ENCODE data around the gene DHCR7. TPM values are rescaled to one million over a fixed set of nuclear protein-coding genes. Genes with fewer than 3 reads are reported as not detected.

Gene DHCR7
- total RNA-seq, 2 donors from 2014 or later, result 87.7 to 130 TPM

GRCh38 chr11:71454470-71455113 is 6.4 kb upstream of the DHCR7 start:
- Histone ChIP-seq H3K27ac (ENCODE audit: low read depth, low read length) (no peak overlapping the region), H3K4me1 (ENCODE audit: control insufficient read depth, insufficient read depth, low read length) (no peaks in the 10 kb centered on the region), H3K9ac (ENCODE audit: extremely low read depth, low read length, poor library complexity, severe bottlenecking) (no peak overlapping the region), H3K9me3 (ENCODE audit: control insufficient read depth, low read length) (no peaks in the 10 kb centered on the region), H3K4me3 (ENCODE audit: low read length) (no peak overlapping the region), H3K36me3 (ENCODE audit: control insufficient read depth, insufficient read depth, low read length) (peaks cover 38% of the 10 kb centered on the region), H3K27me3 (ENCODE audit: control insufficient read depth, insufficient read depth, low read length, poor library complexity, severe bottlenecking) (no peaks in the 10 kb centered on the region)
- H3K27me3 Mint-ChIP-seq (ENCODE audit: insufficient read depth), result no peaks in the 10 kb centered on the region
- H3K4me1 Mint-ChIP-seq, result peaks cover 27% of the 10 kb centered on the region
- peaks cover 35% of the 10 kb centered on the region for H3K36me3 Mint-ChIP-seq (ENCODE audit: low read depth)
- H3K9me3 Mint-ChIP-seq, result no peaks in the 10 kb centered on the region
- no peak overlapping the region for H3K27ac Mint-ChIP-seq
- no peak for DNase-seq
- H3K4me3 Mint-ChIP-seq, result peak overlapping the region; percentile 75
- 73 to 77% methylated on average over 6 to 7 of the region's 7 CpGs for WGBS, 2 experiments (ENCODE audit: insufficient coverage in 1 of 2, insufficient read length in 1 of 2)
- peak; percentile 45 for TF ChIP-seq CTCF (conservative IDR thresholded peaks at IDR 0.05)

DNA sequence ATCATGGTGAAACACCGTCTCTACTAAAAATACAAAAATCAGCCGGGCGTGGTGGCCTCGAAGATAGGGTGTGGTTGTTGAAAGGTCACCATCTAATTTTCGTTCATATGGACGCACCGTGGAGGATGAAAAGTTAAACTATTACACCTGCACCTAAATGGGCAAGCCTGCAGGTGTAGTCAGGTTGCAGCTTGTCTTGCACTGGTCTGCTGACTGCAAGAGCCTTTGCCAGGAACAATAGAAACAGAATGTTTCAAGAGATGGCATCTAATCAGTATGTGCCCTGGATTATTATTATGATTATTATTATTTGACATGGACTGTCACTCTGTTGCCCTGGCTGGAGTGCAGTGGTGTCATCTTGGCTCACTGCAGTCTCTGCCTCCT is 5.7 kb upstream of the DHCR7 start:
- Histone ChIP-seq H3K27ac (ENCODE audit: low read depth, low read length) (no peak overlapping the region), H3K9ac (ENCODE audit: extremely low read depth, low read length, poor library complexity, severe bottlenecking) (peak overlapping the region; percentile 65), H3K4me1 (ENCODE audit: control insufficient read depth, insufficient read depth, low read length) (no peaks in the 10 kb centered on the region), H3K27me3 (ENCODE audit: control insufficient read depth, insufficient read depth, low read length, poor library complexity, severe bottlenecking) (no peaks in the 10 kb centered on the region), H3K9me3 (ENCODE audit: control insufficient read depth, low read length) (no peaks in the 10 kb centered on the region), H3K4me3 (ENCODE audit: low read length) (peak overlapping the region; percentile 88), H3K36me3 (ENCODE audit: control insufficient read depth, insufficient read depth, low read length) (peaks cover 34% of the 10 kb centered on the region)
- peak overlapping the region; percentile 75 for H3K4me3 Mint-ChIP-seq
- H3K36me3 Mint-ChIP-seq (ENCODE audit: low read depth), result peaks cover 32% of the 10 kb centered on the region
- DNase-seq, result no peak
- no peak for TF ChIP-seq CTCF (conservative IDR thresholded peaks at IDR 0.05)
- WGBS, 2 experiments (ENCODE audit: insufficient coverage in 1 of 2, insufficient read length in 1 of 2), result 78 to 93% methylated on average over 7 of the region's 7 CpGs
- H3K4me1 Mint-ChIP-seq, result peaks cover 32% of the 10 kb centered on the region
- H3K9me3 Mint-ChIP-seq, result no peaks in the 10 kb centered on the region
- peak overlapping the region; percentile 52 for H3K27ac Mint-ChIP-seq
- H3K27me3 Mint-ChIP-seq (ENCODE audit: insufficient read depth), result no peaks in the 10 kb centered on the region

GRCh38 chr11:71453037-71453917 is 5.1 kb upstream of the DHCR7 start, which contains the start of gene NADSYN1:
Gene NADSYN1, plus strand, starts transcription at chr11:71453203. Its CDS starts 94 bp downstream, at chr11:71453297.
- Histone ChIP-seq H3K4me3 (ENCODE audit: low read length) (peak within 1 kb of the TSS; percentile 88), H3K9me3 (ENCODE audit: control insufficient read depth, low read length) (no peaks in the 10 kb centered on the region), H3K36me3 (ENCODE audit: control insufficient read depth, insufficient read depth, low read length) (peaks cover 34% of the 10 kb centered on the region), H3K4me1 (ENCODE audit: control insufficient read depth, insufficient read depth, low read length) (no peaks in the 10 kb centered on the region), H3K27ac (ENCODE audit: low read depth, low read length) (no peak within 1 kb of the TSS), H3K9ac (ENCODE audit: extremely low read depth, low read length, poor library complexity, severe bottlenecking) (peak within 1 kb of the TSS; percentile 65), H3K27me3 (ENCODE audit: control insufficient read depth, insufficient read depth, low read length, poor library complexity, severe bottlenecking) (no peaks in the 10 kb centered on the region)
- H3K4me3 Mint-ChIP-seq, result peak within 1 kb of the TSS; percentile 75
- H3K4me1 Mint-ChIP-seq, result peaks cover 32% of the 10 kb centered on the region
- DNase-seq, result peak; percentile 99
- H3K9me3 Mint-ChIP-seq, result no peaks in the 10 kb centered on the region
- peak within 1 kb of the TSS; percentile 87 for H3K27ac Mint-ChIP-seq
- H3K36me3 Mint-ChIP-seq (ENCODE audit: low read depth), result peaks cover 32% of the 10 kb centered on the region
- WGBS, 2 experiments (ENCODE audit: insufficient coverage in 1 of 2, insufficient read length in 1 of 2), result 5 to 13% methylated on average over 21 to 61 of the region's 61 CpGs
- H3K27me3 Mint-ChIP-seq (ENCODE audit: insufficient read depth), result no peaks in the 10 kb centered on the region
- no peak for TF ChIP-seq CTCF (conservative IDR thresholded peaks at IDR 0.05)
